ENCODE measurements around the gene NEURL1.
"Not testable (repeated sequence)": the region's sequence is repeated elsewhere in the genome, so short reads cannot be mapped to it uniquely, and the experiment has no call there.

DNA sequence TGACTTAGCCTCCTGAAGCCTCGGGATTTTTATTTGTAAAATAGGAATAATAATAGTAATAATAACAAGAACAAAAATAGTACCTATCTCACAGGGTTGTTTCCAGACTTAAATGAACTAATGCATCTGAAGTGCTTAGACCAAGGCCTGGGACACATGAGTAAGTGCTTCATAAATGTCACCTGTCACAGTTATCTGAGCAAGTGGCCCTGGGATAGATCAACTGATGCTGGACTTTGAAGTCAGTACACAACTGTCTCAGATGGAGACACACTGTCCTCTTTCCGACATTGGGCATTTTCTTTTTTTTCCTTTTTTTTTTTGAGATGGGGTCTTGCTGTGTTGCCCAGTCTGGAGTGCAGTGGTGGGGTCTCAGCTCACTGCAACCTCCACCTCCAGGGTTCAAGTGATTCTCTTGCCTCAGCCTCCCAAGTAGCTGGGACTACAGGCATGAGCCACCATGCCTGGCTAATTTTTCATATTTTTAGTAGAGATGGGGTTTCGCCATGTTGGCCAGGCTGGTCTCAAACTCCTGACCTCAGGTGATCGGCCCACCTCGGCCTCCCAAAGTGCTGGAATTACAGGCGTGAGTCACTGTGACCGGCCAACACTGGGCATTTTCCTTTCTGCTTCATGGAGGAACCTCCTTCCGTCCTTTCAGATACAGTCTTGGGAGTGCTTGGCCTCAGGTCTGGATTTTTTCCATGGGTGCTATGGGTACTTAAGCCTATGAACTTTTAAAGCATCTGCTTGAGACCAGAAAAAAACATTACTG is 6.7 kb upstream of the NEURL1 start:
- TF ChIP-seq, protein P1, sequence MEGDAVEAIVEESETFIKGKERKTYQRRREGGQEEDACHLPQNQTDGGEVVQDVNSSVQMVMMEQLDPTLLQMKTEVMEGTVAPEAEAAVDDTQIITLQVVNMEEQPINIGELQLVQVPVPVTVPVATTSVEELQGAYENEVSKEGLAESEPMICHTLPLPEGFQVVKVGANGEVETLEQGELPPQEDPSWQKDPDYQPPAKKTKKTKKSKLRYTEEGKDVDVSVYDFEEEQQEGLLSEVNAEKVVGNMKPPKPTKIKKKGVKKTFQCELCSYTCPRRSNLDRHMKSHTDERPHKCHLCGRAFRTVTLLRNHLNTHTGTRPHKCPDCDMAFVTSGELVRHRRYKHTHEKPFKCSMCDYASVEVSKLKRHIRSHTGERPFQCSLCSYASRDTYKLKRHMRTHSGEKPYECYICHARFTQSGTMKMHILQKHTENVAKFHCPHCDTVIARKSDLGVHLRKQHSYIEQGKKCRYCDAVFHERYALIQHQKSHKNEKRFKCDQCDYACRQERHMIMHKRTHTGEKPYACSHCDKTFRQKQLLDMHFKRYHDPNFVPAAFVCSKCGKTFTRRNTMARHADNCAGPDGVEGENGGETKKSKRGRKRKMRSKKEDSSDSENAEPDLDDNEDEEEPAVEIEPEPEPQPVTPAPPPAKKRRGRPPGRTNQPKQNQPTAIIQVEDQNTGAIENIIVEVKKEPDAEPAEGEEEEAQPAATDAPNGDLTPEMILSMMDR (IDR thresholded peaks at IDR 0.05), result not testable (repeated sequence)
- not testable (repeated sequence) for TF ChIP-seq POLR2A (IDR thresholded peaks at IDR 0.05)

Data from esophagus squamous epithelium (tissue), 4 donors.